Retinal pigment epithelial cell (primary cell): ENCODE data around the gene MAD1L1.

ENCODE experiments used
- DNase-seq: peaks from one replicate; pipeline ENCODE4 v3.0.0-alpha.2; 2010; ENCODE audit warnings: low read depth
- H3K4me3 ChIP-seq: 2 replicates; pipeline ENCODE4 v1.5.1; 2011; ENCODE audit warnings: mild to moderate bottlenecking, low read length, control low read depth, moderate library complexity
- TF ChIP-seq, protein P1 (sequence below): conservative IDR thresholded peaks from 2 replicates; pipeline ENCODE4 v1.5.1; 2011; ENCODE audit warnings: low read depth, low read length, control low read depth, inconsistent platforms

Gene MAD1L1

DNA sequence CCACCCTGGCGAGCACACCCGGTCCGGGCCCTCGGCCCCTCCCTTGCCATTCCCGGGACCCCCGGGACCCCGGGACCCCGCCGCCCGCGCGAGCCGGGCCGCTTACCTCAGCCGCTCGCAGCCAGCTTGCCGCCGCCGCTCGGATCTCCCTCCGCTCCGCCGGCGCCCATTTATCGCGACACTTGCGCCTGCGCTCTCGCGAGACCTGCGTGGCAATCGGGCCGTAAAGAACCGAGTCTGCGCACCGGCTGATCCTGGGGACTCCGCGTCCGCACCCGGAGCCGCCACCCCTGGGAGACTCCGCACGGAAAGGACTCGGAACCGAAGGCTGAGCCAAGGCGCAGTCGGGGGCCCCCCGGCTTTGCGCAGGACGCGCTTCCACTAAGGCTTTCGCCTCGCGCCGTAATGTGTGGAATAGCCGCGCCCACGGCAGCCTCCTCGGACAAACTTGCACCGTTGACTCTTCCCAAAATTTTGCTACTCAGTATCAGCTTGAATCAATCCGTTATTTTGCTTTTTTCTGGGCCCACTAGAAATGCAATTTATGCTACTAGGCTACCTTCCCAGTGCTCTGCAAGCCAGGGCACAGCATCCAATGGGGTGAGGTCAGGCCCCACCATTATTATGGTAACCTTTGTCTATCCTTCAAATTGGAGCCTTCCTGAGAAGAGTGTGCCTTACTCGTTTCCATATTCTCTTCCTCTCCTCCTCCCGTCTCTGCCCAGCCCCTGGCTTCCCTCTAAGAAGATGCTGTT, at the start of gene MAD1L1:
MAD1L1 (minus strand) TSS at position 180 of the 755 bp plus-strand sequence. CDS start 2,812 bp downstream, outside the sequence.
- TF ChIP-seq, protein P1, sequence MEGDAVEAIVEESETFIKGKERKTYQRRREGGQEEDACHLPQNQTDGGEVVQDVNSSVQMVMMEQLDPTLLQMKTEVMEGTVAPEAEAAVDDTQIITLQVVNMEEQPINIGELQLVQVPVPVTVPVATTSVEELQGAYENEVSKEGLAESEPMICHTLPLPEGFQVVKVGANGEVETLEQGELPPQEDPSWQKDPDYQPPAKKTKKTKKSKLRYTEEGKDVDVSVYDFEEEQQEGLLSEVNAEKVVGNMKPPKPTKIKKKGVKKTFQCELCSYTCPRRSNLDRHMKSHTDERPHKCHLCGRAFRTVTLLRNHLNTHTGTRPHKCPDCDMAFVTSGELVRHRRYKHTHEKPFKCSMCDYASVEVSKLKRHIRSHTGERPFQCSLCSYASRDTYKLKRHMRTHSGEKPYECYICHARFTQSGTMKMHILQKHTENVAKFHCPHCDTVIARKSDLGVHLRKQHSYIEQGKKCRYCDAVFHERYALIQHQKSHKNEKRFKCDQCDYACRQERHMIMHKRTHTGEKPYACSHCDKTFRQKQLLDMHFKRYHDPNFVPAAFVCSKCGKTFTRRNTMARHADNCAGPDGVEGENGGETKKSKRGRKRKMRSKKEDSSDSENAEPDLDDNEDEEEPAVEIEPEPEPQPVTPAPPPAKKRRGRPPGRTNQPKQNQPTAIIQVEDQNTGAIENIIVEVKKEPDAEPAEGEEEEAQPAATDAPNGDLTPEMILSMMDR: no peak
- H3K4me3 ChIP-seq: peak within 1 kb of the TSS; percentile 82
- DNase-seq: peak; percentile 58

DNA sequence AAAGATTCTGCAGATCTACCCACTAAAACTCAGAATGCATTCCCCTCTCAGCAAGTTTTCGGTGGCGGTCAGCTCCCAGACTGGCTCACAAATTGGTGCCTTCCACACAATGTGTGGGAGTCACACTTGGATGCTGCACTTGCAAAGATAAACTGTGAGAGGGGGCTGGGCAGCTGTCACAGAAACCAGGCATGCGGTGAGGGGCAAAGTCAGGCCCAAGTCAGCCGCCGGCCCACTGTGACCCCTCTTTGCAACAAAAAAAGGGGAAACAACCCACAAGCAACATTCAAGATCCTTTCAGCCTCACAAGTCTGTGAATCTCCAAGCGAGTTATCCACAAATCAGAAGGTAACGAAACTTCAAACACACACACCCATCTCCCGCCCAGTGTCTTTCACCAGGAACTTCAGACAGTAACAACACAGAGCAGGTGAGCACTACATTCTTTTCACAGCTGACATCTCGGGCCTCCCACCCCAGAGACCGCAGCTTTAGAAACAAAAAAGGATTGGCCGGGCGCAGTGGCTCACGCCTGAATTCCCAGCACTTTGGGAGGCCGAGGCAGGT, 49.5 kb upstream of the MAD1L1 start:
- no peak for DNase-seq
- no peak overlapping the region for H3K4me3 ChIP-seq
- TF ChIP-seq, protein P1: no peak

DNA sequence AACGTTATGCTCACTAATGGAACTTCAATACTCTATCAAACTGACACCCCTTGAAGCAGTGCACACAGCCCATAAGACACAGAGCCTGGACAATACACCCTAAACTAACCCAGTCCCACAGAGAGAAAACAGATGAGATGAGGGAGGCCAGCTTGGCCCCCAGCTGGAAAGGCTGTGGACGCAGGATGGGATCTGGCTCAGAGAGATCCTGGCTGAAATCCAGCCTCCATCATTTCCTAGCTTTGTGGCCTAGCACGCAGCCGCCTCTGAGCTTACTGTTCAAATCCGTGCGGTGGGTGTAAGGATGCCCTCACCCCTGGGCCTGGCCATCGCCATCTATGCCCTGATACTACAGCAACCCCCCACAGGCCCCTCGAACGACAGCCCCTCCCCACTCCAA, 48.8 kb upstream of the MAD1L1 start:
- DNase-seq: no peak
- TF ChIP-seq, protein P1: no peak
- no peak overlapping the region for H3K4me3 ChIP-seq

DNA sequence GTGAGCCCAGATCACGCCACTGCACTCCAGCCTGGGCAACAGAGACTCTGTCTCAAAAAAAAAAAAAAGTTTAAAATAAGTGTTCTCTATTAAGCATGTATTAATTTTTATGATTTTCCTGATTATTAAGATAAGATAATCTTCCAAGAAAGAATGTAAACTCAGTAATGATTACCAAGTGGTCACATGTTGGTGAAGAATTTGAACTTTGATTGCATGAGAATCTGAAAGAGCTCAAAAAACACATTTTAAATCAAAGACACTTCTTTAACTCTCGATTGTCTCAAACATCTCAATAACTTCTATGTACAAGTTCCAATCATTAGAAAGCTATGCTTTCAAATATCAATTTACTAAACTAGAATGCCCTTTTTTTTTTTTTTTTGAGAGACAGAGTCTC, 47.7 kb upstream of the MAD1L1 start:
- DNase-seq: no peak
- TF ChIP-seq, protein P1: no peak
- H3K4me3 ChIP-seq: no peak overlapping the region

DNA sequence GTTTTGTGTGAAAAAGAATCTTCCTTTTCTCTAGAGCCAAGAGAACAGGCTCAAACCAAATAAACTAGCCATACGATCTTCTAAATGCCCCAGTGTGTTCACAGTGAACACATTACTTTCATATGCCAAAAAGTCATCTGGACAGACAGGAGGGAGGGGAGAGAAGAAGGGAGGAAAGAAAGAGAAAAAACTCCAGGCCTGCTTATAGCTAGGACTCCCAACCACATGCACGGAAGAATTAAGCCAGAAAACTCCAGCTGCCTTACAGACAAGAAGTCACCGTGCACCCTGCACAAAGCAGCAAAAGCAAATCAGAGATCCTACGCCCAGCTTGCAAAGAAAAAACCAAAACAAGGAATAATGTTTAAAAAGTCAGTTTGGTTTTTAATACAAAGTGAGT, 47.2 kb upstream of the MAD1L1 start:
- DNase-seq: no peak
- no peak overlapping the region for H3K4me3 ChIP-seq
- TF ChIP-seq, protein P1: no peak

DNA sequence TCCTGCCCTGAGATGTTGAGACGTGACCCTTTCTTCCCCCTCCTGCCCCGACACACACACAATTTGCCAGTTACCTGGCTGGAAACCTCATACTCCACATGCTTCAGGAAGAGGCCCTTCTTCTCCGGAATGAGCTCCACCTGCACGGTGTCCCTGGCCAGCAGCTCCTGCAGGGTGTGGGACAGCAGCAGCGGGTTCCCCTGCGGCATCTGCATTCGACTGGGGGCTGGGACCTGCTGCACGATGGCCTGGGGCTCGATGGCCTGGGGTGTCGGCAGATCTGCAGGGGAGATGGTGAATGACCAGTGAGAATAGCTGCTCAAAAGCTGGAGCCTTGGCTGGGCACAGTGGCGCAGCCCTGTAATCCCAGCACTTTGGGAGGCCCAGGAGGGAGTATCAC, 45.3 kb upstream of the MAD1L1 start:
- no peak overlapping the region for H3K4me3 ChIP-seq
- TF ChIP-seq, protein P1: no peak
- no peak for DNase-seq

DNA sequence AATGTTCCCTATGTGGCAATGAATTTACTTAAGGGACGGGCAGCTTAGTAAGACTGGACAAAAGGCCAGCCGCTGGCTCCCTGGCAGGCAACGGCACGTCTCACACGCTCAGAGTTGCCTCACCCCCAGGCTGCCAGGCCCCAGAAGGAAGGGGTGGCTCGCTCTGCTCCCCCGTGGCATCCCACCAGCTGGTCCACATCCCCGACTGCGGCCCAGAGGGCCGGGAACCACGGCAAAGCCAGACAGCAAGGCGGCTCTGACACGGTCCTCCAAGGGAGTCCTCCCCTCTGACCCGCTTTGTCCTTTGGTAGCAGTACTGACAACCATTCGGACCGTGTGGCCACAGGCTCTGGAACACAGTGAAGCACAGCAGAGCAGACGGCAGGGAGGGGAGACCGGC, 43.4 kb upstream of the MAD1L1 start:
- H3K4me3 ChIP-seq: no peak overlapping the region
- no peak for DNase-seq
- TF ChIP-seq, protein P1: no peak
